HCT116 (cell line): Measurements from ENCODE around the gene PRKG1. TPM values are rescaled to one million over a fixed set of nuclear protein-coding genes. Genes with fewer than 3 reads are reported as not detected.

Source experiments
- ATAC-seq: fragments of 200-7000 bp; cut with Tn5 transposase; 2 replicates; pipeline ENCODE4 v1.9.1; 2020; ENCODE audit warnings: mild to moderate bottlenecking, moderate library complexity
- BruUV-seq: library from RNA; stranded (reverse); fragments of 400-500 nt; replicated peaks from 2 replicates; lab custom pipeline; 2021; lab: Mats Ljungman, UMichigan
- CTCF ChIA-PET: fragments of 300-600 bp; sonication (Branson Sonifier 250); formaldehyde crosslinking; loops from one replicate; lab custom pipeline; 2021; ENCODE audit warnings: antibody characterized with exemption; lab: Charles Lee
- POLR2A ChIA-PET: fragments of 300-600, 350-600 bp; sonication (Branson Sonifier 250); formaldehyde crosslinking; loops from one replicate; lab custom pipeline; 2021; ENCODE audit warnings: antibody characterized with exemption; lab: Charles Lee
- RAD21 ChIA-PET, 2 experiments: fragments of 300-600 bp; sonication (Branson Sonifier 250); formaldehyde crosslinking; loops; one replicate each; lab custom pipeline; 2023; ENCODE audit warnings: low total read pairs in 2 of 2; ENCODE audit not compliant: uncharacterized antibody in 2 of 2, unreplicated experiment in 2 of 2, low non-redundant PET in 1 of 2; lab: Charles Lee
- DNase-seq: peaks from one replicate; pipeline ENCODE4 v3.0.0-alpha.2; 2010; ENCODE audit warnings: low read depth, low spot score
- H2AFZ ChIP-seq: fragments of 200-600 bp; shearing (Covaris generic), sonication (generic); 2 replicates; pipeline ENCODE4 v1.6.1; 2017; ENCODE audit warnings: low read depth, mixed run types, mixed read lengths, antibody characterized with exemption, low read length; ENCODE audit not compliant: poor library complexity, severe bottlenecking
- H3K27ac ChIP-seq: 2 replicates; pipeline ENCODE4 v1.5.1; 2012; ENCODE audit warnings: low read depth, low read length
- H3K27me3 ChIP-seq: fragments of 200-600 bp; sonication (generic); 2 replicates; pipeline ENCODE4 v1.6.1; 2016; ENCODE audit warnings: mixed run types, low read length, mixed read lengths; ENCODE audit not compliant: insufficient read depth
- H3K36me3 ChIP-seq, 2 experiments: fragments of 200-500 bp in 1 of 2; fragments of 200-600 bp in 1 of 2; sonication (Bioruptor generic) in 1 of 2; sonication (generic) in 1 of 2; 2 replicates each; pipeline versions ENCODE4 v1.5.1 to v1.6.1; 2014 to 2016; ENCODE audit warnings: low read length in 2 of 2, inconsistent platforms in 1 of 2, mixed read lengths in 1 of 2, mixed run types in 1 of 2; ENCODE audit not compliant: insufficient read depth in 2 of 2, control insufficient read depth in 1 of 2
- H3K4me1 ChIP-seq, 2 experiments: fragments of 200-600 bp in 1 of 2; sonication (generic) in 1 of 2; 2 replicates each; pipeline versions ENCODE4 v1.5.1 to v1.6.1; 2012 to 2017; ENCODE audit warnings: low read length in 2 of 2, inconsistent platforms in 1 of 2, mild to moderate bottlenecking in 1 of 2, mixed read lengths in 1 of 2, mixed run types in 1 of 2, moderate library complexity in 1 of 2; ENCODE audit not compliant: insufficient read depth in 2 of 2, control insufficient read depth in 1 of 2
- H3K4me2 ChIP-seq: fragments of 200-600 bp; sonication (generic); 2 replicates; pipeline ENCODE4 v1.6.1; 2017; ENCODE audit warnings: mixed run types, low read length, mixed read lengths
- H3K4me3 ChIP-seq, 2 experiments: fragments of 200-600 bp in 1 of 2; sonication (generic) in 1 of 2; replicated peaks in 1 of 2; 2 replicates each; pipeline ENCODE4 v1.5.1; 2011 to 2016; ENCODE audit warnings: low read length in 2 of 2, control low read depth in 1 of 2, low read depth in 1 of 2, mild to moderate bottlenecking in 1 of 2, mixed read lengths in 1 of 2, mixed run types in 1 of 2
- H3K79me2 ChIP-seq: fragments of 200-600 bp; sonication (generic); 2 replicates; pipeline ENCODE4 v1.6.1; 2017; ENCODE audit warnings: mild to moderate bottlenecking, mixed run types, low read length, moderate library complexity, mixed read lengths; ENCODE audit not compliant: insufficient read depth
- H3K9ac ChIP-seq: fragments of 200-600 bp; sonication (generic); 2 replicates; pipeline ENCODE4 v1.6.1; 2016; ENCODE audit warnings: low read length, mixed read lengths
- H3K9me2 ChIP-seq: fragments of 200-600 bp; sonication (generic), shearing (Covaris generic); 2 replicates; pipeline ENCODE4 v1.6.1; 2017; ENCODE audit warnings: mixed run types, mild to moderate bottlenecking, moderate library complexity; ENCODE audit not compliant: insufficient read depth
- H3K9me3 ChIP-seq, 2 experiments: fragments of 200-500 bp in 1 of 2; fragments of 200-600 bp in 1 of 2; sonication (Bioruptor generic) in 1 of 2; sonication (generic) in 1 of 2; 2 replicates each; pipeline ENCODE4 v1.6.1; 2014 to 2017; ENCODE audit warnings: low read length in 2 of 2, mixed read lengths in 2 of 2, inconsistent platforms in 1 of 2, low read depth in 1 of 2, mild to moderate bottlenecking in 1 of 2, mixed run types in 1 of 2, moderate library complexity in 1 of 2; ENCODE audit not compliant: control insufficient read depth in 1 of 2, insufficient read depth in 1 of 2
- H4K20me1 ChIP-seq: fragments of 200-600 bp; sonication (generic), shearing (Covaris generic); 2 replicates; pipeline ENCODE4 v1.6.1; 2017; ENCODE audit warnings: mixed run types, mild to moderate bottlenecking, moderate library complexity; ENCODE audit not compliant: insufficient read depth
- ATF3 ChIP-seq: IDR thresholded peaks from 2 replicates; pipeline ENCODE4 v1.6.1; 2012
- CEBPB ChIP-seq: IDR thresholded peaks from 2 replicates; pipeline ENCODE4 v1.6.1; 2012; ENCODE audit warnings: low read depth
- CTCF ChIP-seq, 3 experiments: fragments of 200-600 bp in 1 of 3; sonication (generic) in 1 of 3; IDR thresholded peaks in 2 of 3; conservative IDR thresholded peaks in 1 of 3; 2 replicates each; pipeline ENCODE4 v1.5.1; 2012 to 2017; ENCODE audit warnings: low read depth in 2 of 3, low read length in 2 of 3, antibody characterized with exemption in 1 of 3, borderline replicate concordance in 1 of 3, control low read depth in 1 of 3, mild to moderate bottlenecking in 1 of 3, mixed read lengths in 1 of 3, mixed run types in 1 of 3, moderate library complexity in 1 of 3; ENCODE audit not compliant: insufficient read depth in 1 of 3
- EGR1 ChIP-seq: IDR thresholded peaks from 2 replicates; pipeline ENCODE4 v1.6.1; 2012; ENCODE audit warnings: low read depth
- ELF1 ChIP-seq: IDR thresholded peaks from 2 replicates; pipeline ENCODE4 v1.6.1; 2012; ENCODE audit warnings: low read depth, borderline replicate concordance
- EZH2 ChIP-seq: fragments of 200-600 bp; sonication (generic); IDR thresholded peaks from 2 replicates; pipeline ENCODE4 v1.6.1; 2017; ENCODE audit warnings: antibody characterized with exemption, mixed run types
- EZH2phosphoT487 ChIP-seq: fragments of 200-600 bp; IDR thresholded peaks from 2 replicates; pipeline ENCODE4 v1.6.1; 2018; ENCODE audit warnings: antibody characterized with exemption, borderline replicate concordance
- FOSL1 ChIP-seq: IDR thresholded peaks from 2 replicates; pipeline ENCODE4 v1.6.1; 2012; ENCODE audit warnings: low read depth
- MAX ChIP-seq: IDR thresholded peaks from 2 replicates; pipeline ENCODE4 v1.6.1; 2012
- POLR2A ChIP-seq: IDR thresholded peaks from 2 replicates; pipeline ENCODE4 v1.7.0; 2011; ENCODE audit warnings: borderline replicate concordance; ENCODE audit not compliant: insufficient read depth, insufficient read length; ENCODE audit errors: extremely low read depth
- POLR2AphosphoS5 ChIP-seq: IDR thresholded peaks from 2 replicates; pipeline ENCODE4 v1.6.1; 2011; ENCODE audit warnings: mild to moderate bottlenecking, low read depth, low read length, moderate library complexity
- RAD21 ChIP-seq: IDR thresholded peaks from 2 replicates; pipeline ENCODE4 v1.6.1; 2012; ENCODE audit warnings: low read depth, mild to moderate bottlenecking
- REST ChIP-seq: IDR thresholded peaks from 2 replicates; pipeline ENCODE4 v1.6.1; 2012; ENCODE audit warnings: low read depth
- SIN3A ChIP-seq: IDR thresholded peaks from 2 replicates; pipeline ENCODE4 v1.6.1; 2012; ENCODE audit warnings: low read depth
- SP1 ChIP-seq: IDR thresholded peaks from 2 replicates; pipeline ENCODE4 v1.6.1; 2012; ENCODE audit warnings: low read depth
- SRF ChIP-seq: IDR thresholded peaks from 2 replicates; pipeline ENCODE4 v1.6.1; 2012; ENCODE audit warnings: low read depth
- TCF7L2 ChIP-seq: IDR thresholded peaks from 2 replicates; pipeline ENCODE4 v1.7.0; 2011; ENCODE audit warnings: borderline replicate concordance, inconsistent platforms; ENCODE audit not compliant: insufficient read depth, insufficient read length; ENCODE audit errors: extremely low read depth
- ZBTB33 ChIP-seq: IDR thresholded peaks from 2 replicates; pipeline ENCODE4 v1.6.1; 2011; ENCODE audit warnings: mild to moderate bottlenecking, low read length, moderate library complexity; ENCODE audit not compliant: insufficient replicate concordance; ENCODE audit errors: extremely low read depth
- ZFX ChIP-seq: fragments of 450-650 bp; IDR thresholded peaks from 2 replicates; pipeline ENCODE4 v1.6.1; 2017
- ZNF274 ChIP-seq: fragments of 200-500 bp; sonication (Bioruptor generic); IDR thresholded peaks from 2 replicates; pipeline ENCODE4 v1.6.1; 2014; ENCODE audit warnings: mild to moderate bottlenecking, low read depth, low read length, inconsistent platforms
- intact Hi-C: fragments of 100-400 bp; cut with micrococcal nuclease; formaldehyde crosslinking; loops from 2 replicates; pipeline ENCODE4 v1.10.0; 2022
- total RNA-seq: library from RNA; stranded (reverse); gene quantifications from one replicate; pipeline ENCODE4 v1.2.1, GENCODE V29; 2021; ENCODE audit not compliant: unreplicated experiment

The PRKG1 gene
- total RNA-seq, 1 experiment from 2014 or later = 1.4 TPM

GRCh38 chr10:51109801-51110533, 35.7 kb downstream of the PRKG1 start:
- Histone ChIP-seq H3K9me3 (no peaks in the 10 kb centered on the region), H3K4me2 (no peak overlapping the region), H3K27me3 (peaks cover 36% of the 10 kb centered on the region), H4K20me1 (no peaks in the 10 kb centered on the region; the same call in 1 of the 2 replicates), H3K27ac (no peak overlapping the region), H3K4me1 (no peaks in the 10 kb centered on the region), H3K4me3 (no peak overlapping the region)
- ATAC-seq (no peak), DNase-seq (no peak)
- no TSS peak for BruUV-seq
- TF ChIP-seq SP1 (no peak), RAD21 (no peak), SIN3A (no peak), POLR2AphosphoS5 (no peak), EZH2phosphoT487 (no peak), SRF (no peak), ZFX (no peak), EGR1 (no peak), TCF7L2 (no peak), POLR2A (no peak), MAX (no peak), FOSL1 (no peak), ELF1 (no peak), CEBPB (no peak), ZBTB33 (no peak), EZH2 (no peak), ZNF274 (no peak), CTCF (IDR thresholded peaks at IDR 0.05 in 2 of 3, conservative IDR thresholded peaks at IDR 0.05 in 1 of 3; ENCODE audit: borderline replicate concordance in 1 of 3, insufficient read depth in 1 of 3, low read depth in 2 of 3, low read length in 2 of 3) (no peak), REST (no peak), ATF3 (no peak)
- TF ChIP-seq, all 23 proteins: peak for 0
- Histone ChIP-seq H3K9me2 (no peaks in the 10 kb centered on the region), H3K9ac (no peak overlapping the region), H3K79me2 (no peaks in the 10 kb centered on the region), H2AFZ (no peak overlapping the region), H3K36me3 (no peaks in the 10 kb centered on the region)
- CTCF ChIA-PET = no interaction called here
- intact Hi-C loops = no loop called here
- RAD21 ChIA-PET = no interaction called here
- POLR2A ChIA-PET = no interaction called here
